SU-DHL-6 (cell line): ENCODE results near the gene GAS7.

Source experiments
- H2AFZ ChIP-seq: fragments of 200-600 bp; sonication (generic); 2 replicates; pipeline ENCODE4 v1.6.1; 2014; ENCODE audit warnings: low read depth, mild to moderate bottlenecking, moderate library complexity, mixed read lengths, antibody characterized with exemption, low read length; ENCODE audit not compliant: severe bottlenecking
- H3F3A ChIP-seq: fragments of 200-600 bp; shearing (Covaris generic); 2 replicates; pipeline ENCODE4 v1.6.0; 2016; ENCODE audit warnings: antibody characterized with exemption, mild to moderate bottlenecking; ENCODE audit not compliant: insufficient read depth
- H3K27ac ChIP-seq: fragments of 200-600 bp; sonication (generic); 2 replicates; pipeline ENCODE4 v1.5.1; 2016; ENCODE audit warnings: low read depth, mild to moderate bottlenecking, low read length, moderate library complexity, mixed read lengths
- H3K27me3 ChIP-seq: fragments of 200-600 bp; sonication (generic), shearing (Covaris generic); 2 replicates; pipeline ENCODE4 v1.6.0; 2014; ENCODE audit warnings: mild to moderate bottlenecking, low read length
- H3K36me3 ChIP-seq: fragments of 200-600 bp; sonication (generic); 2 replicates; pipeline ENCODE4 v1.6.1; 2014; ENCODE audit warnings: mild to moderate bottlenecking, low read length, mixed read lengths
- H3K4me2 ChIP-seq: fragments of 300-600, 200-600 bp; shearing (Covaris generic), sonication (generic); 2 replicates; pipeline ENCODE4 v1.6.0; 2014; ENCODE audit warnings: low read length, low read depth, mild to moderate bottlenecking; ENCODE audit not compliant: poor library complexity, severe bottlenecking
- H3K4me3 ChIP-seq: fragments of 200-600 bp; sonication (generic); 2 replicates; pipeline ENCODE4 v1.5.1; 2014; ENCODE audit warnings: antibody characterized with exemption, low read length, mild to moderate bottlenecking, mixed read lengths; ENCODE audit not compliant: insufficient read depth, poor library complexity, severe bottlenecking
- H3K79me2 ChIP-seq: fragments of 200-600 bp; sonication (generic); 2 replicates; pipeline ENCODE4 v1.6.1; 2014; ENCODE audit warnings: mild to moderate bottlenecking, low read length, moderate library complexity; ENCODE audit not compliant: insufficient read depth
- H3K9ac ChIP-seq: fragments of 200-600 bp; sonication (generic); 2 replicates; pipeline ENCODE4 v1.7.0; 2014; ENCODE audit warnings: mild to moderate bottlenecking, low read length
- H3K9me2 ChIP-seq: fragments of 200-600 bp; sonication (generic); replicated peaks from 2 replicates; pipeline ENCODE4 v1.6.1; 2014; ENCODE audit warnings: low read length; ENCODE audit not compliant: insufficient read depth
- H3K9me3 ChIP-seq: fragments of 200-600 bp; sonication (generic); 2 replicates; pipeline ENCODE4 v1.6.1; 2014; ENCODE audit warnings: low read length, mixed read lengths; ENCODE audit not compliant: insufficient read depth
- H4K20me1 ChIP-seq: fragments of 200-600 bp; sonication (generic); 2 replicates; pipeline ENCODE4 v1.6.1; 2014; ENCODE audit warnings: low read depth, mild to moderate bottlenecking, antibody characterized with exemption, low read length, moderate library complexity, mixed read lengths
- EZH2phosphoT487 ChIP-seq: fragments of 200-600 bp; sonication (generic), shearing (Covaris generic); conservative IDR thresholded peaks from 2 replicates; pipeline ENCODE4 v1.6.1; 2018; ENCODE audit warnings: mild to moderate bottlenecking, antibody characterized with exemption, low read length, moderate library complexity, mixed read lengths
- TF ChIP-seq, protein P1 (sequence below): fragments of 200-600 bp; sonication (generic); IDR thresholded peaks from one replicate; pipeline ENCODE4 v1.5.1; 2017; ENCODE audit warnings: antibody characterized with exemption, mild to moderate bottlenecking, low read length, moderate library complexity; ENCODE audit not compliant: insufficient read depth, poor library complexity, severe bottlenecking

The GAS7 gene

DNA sequence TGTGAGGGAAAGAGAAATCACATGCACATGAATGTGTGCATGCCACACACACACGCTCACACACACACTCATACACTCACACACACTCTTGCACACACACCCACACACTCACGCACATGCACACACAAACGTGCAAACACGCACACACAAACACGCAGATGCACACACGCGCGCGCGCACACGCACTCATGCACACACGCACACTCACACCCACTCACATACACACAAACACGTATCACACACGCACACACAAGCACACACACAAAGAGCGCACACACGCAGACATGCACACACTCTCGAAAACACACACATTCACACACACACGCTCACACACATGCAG lies 72.2 kb downstream of the GAS7 start:
- Histone ChIP-seq H3F3A (no peaks in the 10 kb centered on the region), H3K9ac (no peak overlapping the region), H3K27me3 (no peaks in the 10 kb centered on the region), H3K4me2 (no peak overlapping the region), H3K4me3 (no peak overlapping the region), H3K9me2 (no peaks in the 10 kb centered on the region), H3K36me3 (no peaks in the 10 kb centered on the region), H3K79me2 (no peaks in the 10 kb centered on the region), H3K27ac (no peak overlapping the region), H2AFZ (no peak overlapping the region), H4K20me1 (no peaks in the 10 kb centered on the region), H3K9me3 (no peaks in the 10 kb centered on the region)
- TF ChIP-seq EZH2phosphoT487 = no peak
- TF ChIP-seq, protein P1, sequence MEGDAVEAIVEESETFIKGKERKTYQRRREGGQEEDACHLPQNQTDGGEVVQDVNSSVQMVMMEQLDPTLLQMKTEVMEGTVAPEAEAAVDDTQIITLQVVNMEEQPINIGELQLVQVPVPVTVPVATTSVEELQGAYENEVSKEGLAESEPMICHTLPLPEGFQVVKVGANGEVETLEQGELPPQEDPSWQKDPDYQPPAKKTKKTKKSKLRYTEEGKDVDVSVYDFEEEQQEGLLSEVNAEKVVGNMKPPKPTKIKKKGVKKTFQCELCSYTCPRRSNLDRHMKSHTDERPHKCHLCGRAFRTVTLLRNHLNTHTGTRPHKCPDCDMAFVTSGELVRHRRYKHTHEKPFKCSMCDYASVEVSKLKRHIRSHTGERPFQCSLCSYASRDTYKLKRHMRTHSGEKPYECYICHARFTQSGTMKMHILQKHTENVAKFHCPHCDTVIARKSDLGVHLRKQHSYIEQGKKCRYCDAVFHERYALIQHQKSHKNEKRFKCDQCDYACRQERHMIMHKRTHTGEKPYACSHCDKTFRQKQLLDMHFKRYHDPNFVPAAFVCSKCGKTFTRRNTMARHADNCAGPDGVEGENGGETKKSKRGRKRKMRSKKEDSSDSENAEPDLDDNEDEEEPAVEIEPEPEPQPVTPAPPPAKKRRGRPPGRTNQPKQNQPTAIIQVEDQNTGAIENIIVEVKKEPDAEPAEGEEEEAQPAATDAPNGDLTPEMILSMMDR = no peak

- Histone ChIP-seq H3K4me3 (no peak overlapping the region), H3K36me3 (no peaks in the 10 kb centered on the region), H3K9me3 (no peaks in the 10 kb centered on the region), H2AFZ (no peak overlapping the region), H3K79me2 (no peaks in the 10 kb centered on the region), H3F3A (no peaks in the 10 kb centered on the region), H3K4me2 (no peak overlapping the region), H3K27me3 (no peaks in the 10 kb centered on the region), H3K9me2 (no peaks in the 10 kb centered on the region), H3K27ac (no peak overlapping the region), H4K20me1 (no peaks in the 10 kb centered on the region), H3K9ac (no peak overlapping the region)
- TF ChIP-seq, protein P1 = no peak
- no peak for TF ChIP-seq EZH2phosphoT487
Measured at GRCh38 chr17:10125531-10126275, 72.7 kb downstream of the GAS7 start.

GRCh38 chr17:10123093-10123492 lies 75.3 kb downstream of the GAS7 start:
- no peak overlapping the region for H3K4me3 ChIP-seq
- no peaks in the 10 kb centered on the region for H3K36me3 ChIP-seq
- H3K9me2 ChIP-seq = no peaks in the 10 kb centered on the region
- H3K27ac ChIP-seq = no peak overlapping the region
- no peak overlapping the region for H2AFZ ChIP-seq
- H3K27me3 ChIP-seq = no peaks in the 10 kb centered on the region
- no peaks in the 10 kb centered on the region for H3F3A ChIP-seq
- no peaks in the 10 kb centered on the region for H3K9me3 ChIP-seq
- no peak overlapping the region for H3K9ac ChIP-seq
- TF ChIP-seq, protein P1 = no peak
- no peak for TF ChIP-seq EZH2phosphoT487
- H4K20me1 ChIP-seq = no peaks in the 10 kb centered on the region
- no peak overlapping the region for H3K4me2 ChIP-seq
- no peaks in the 10 kb centered on the region for H3K79me2 ChIP-seq
